Gastroesophageal sphincter (tissue), 4 donors: ENCODE measurements around the gene TMEM174. TPM values are rescaled to one million over a fixed set of nuclear protein-coding genes. Genes with fewer than 3 reads are reported as not detected.

Experiments used
- ATAC-seq: fragments of 150-250 bp; one replicate; pipeline ENCODE4 v1.9.1; 2016; ENCODE audit warnings: mild to moderate bottlenecking, moderate library complexity
- H3K27ac ChIP-seq, 4 donors: fragments of 200-600 bp; sonication (generic) in 3 of 4; 1 replicate in 3 of 4; 2 replicates in 1 of 4; pipeline ENCODE4 v1.5.1; 2016 to 2019
- H3K27me3 ChIP-seq: fragments of 200-600 bp; sonication (generic); one replicate; pipeline ENCODE4 v1.5.1; 2019
- H3K36me3 ChIP-seq, 2 donors: fragments of 200-600 bp; sonication (generic); one replicate each; pipeline ENCODE4 v1.5.1; 2019; ENCODE audit warnings: control low read depth in 1 of 2
- H3K4me1 ChIP-seq, 3 donors: fragments of 200-600 bp; sonication (generic); 1 replicate in 2 of 3; 2 replicates in 1 of 3; pipeline ENCODE4 v1.5.1; 2016 to 2019; ENCODE audit warnings: control low read depth in 2 of 3
- H3K4me3 ChIP-seq, 2 donors: fragments of 200-600 bp; sonication (generic); one replicate each; pipeline ENCODE4 v1.5.1; 2019; ENCODE audit warnings: mild to moderate bottlenecking in 1 of 2, moderate library complexity in 1 of 2
- H3K9me3 ChIP-seq, 3 donors: fragments of 200-600 bp; sonication (generic); one replicate each; pipeline ENCODE4 v1.5.1; 2017 to 2019; ENCODE audit warnings: control low read depth in 2 of 3
- CTCF ChIP-seq, 4 experiments: fragments of 200-600 bp in 2 of 4; fragments of 450-650 bp in 2 of 4; sonication (generic) in 1 of 4; IDR thresholded peaks; one replicate each; pipeline ENCODE4 v1.5.1; 2017 to 2019; ENCODE audit warnings: antibody characterized with exemption in 4 of 4, mild to moderate bottlenecking in 2 of 4, moderate library complexity in 2 of 4
- EP300 ChIP-seq: sonication (generic); formaldehyde crosslinking; IDR thresholded peaks from one replicate; pipeline ENCODE4 v1.6.1; 2017; ENCODE audit warnings: antibody characterized with exemption, mild to moderate bottlenecking
- POLR2A ChIP-seq, 2 donors: fragments of 450-650 bp; IDR thresholded peaks; one replicate each; pipeline ENCODE4 v1.6.1; 2017; ENCODE audit warnings: antibody characterized with exemption in 2 of 2, mild to moderate bottlenecking in 2 of 2, moderate library complexity in 1 of 2
- POLR2AphosphoS5 ChIP-seq: sonication (generic); formaldehyde crosslinking; IDR thresholded peaks from one replicate; pipeline ENCODE4 v1.6.1; 2017; ENCODE audit warnings: antibody characterized with exemption
- whole genome bisulfite sequencing, 2 donors: methylation state at CpG; one replicate each; pipeline ENCODE4 v1.1.5; 2018; ENCODE audit warnings: low coverage in 1 of 2; 5-methylcytosine and 5-hydroxymethylcytosine counted together
- total RNA-seq, 4 donors: library from RNA; depleted of rRNA; stranded (reverse); fragments of >200 nt; gene quantifications; one replicate each; pipeline ENCODE4 v1.1.0, GENCODE V29; 2016

Gene TMEM174
- total RNA-seq, 4 donors from 2014 or later = not detected

- 88 to 93% methylated on average over 1 of the region's 1 CpG for WGBS, 2 donors
- Histone ChIP-seq H3K27me3 (peaks cover 69% of the 10 kb centered on the region), H3K4me1 (peaks cover 0 to 5% (median 0%) of the 10 kb centered on the region in 3 donors), H3K36me3 (no peaks in the 10 kb centered on the region), H3K9me3 (no peaks in the 10 kb centered on the region), H3K4me3 (no peak overlapping the region), H3K27ac (no peak overlapping the region)
- no peak for ATAC-seq
- TF ChIP-seq CTCF (IDR thresholded peaks at IDR 0.05) (no peak), POLR2AphosphoS5 (no peak), POLR2A (IDR thresholded peaks at IDR 0.05) (no peak), EP300 (no peak)
These were observed 48.2 kb downstream of the TMEM174 start for GRCh38 chr5:73221161-73221560.

GRCh38 chr5:73221726-73222125 is 48.7 kb downstream of the TMEM174 start:
- ATAC-seq = no peak
- H3K36me3 ChIP-seq = no peaks in the 10 kb centered on the region
- H3K27me3 ChIP-seq = peaks cover 66% of the 10 kb centered on the region
- no peak overlapping the region for H3K27ac ChIP-seq
- no peaks in the 10 kb centered on the region for H3K4me1 ChIP-seq
- no peaks in the 10 kb centered on the region for H3K9me3 ChIP-seq
- TF ChIP-seq CTCF (IDR thresholded peaks at IDR 0.05) (no peak), EP300 (no peak), POLR2AphosphoS5 (no peak), POLR2A (IDR thresholded peaks at IDR 0.05) (no peak)
- no peak overlapping the region for H3K4me3 ChIP-seq

- WGBS, 2 donors = 48 to 66% methylated on average over 4 of the region's 4 CpGs
- ATAC-seq = no peak
- no peaks in the 10 kb centered on the region for H3K4me1 ChIP-seq
- no peak overlapping the region for H3K4me3 ChIP-seq
- TF ChIP-seq CTCF (IDR thresholded peaks at IDR 0.05) (no peak), EP300 (no peak), POLR2A (IDR thresholded peaks at IDR 0.05) (no peak), POLR2AphosphoS5 (no peak)
- H3K36me3 ChIP-seq = no peaks in the 10 kb centered on the region
- peaks cover 66% of the 10 kb centered on the region for H3K27me3 ChIP-seq
- H3K9me3 ChIP-seq = no peaks in the 10 kb centered on the region
- H3K27ac ChIP-seq = no peak overlapping the region
These were observed 49.2 kb downstream of the TMEM174 start for GRCh38 chr5:73222173-73222572.

Other genes with a start within 250 kb of the TMEM174 start
- 10 to 100 TPM; 27.3 to 36.3 (median 30.1) TPM for gene FCHO2, start 217.2 kb upstream of the TMEM174 start, total RNA-seq
- under 1 TPM in 1 of 4 donors, not detected in 3; 0.84 TPM for gene TMEM171, start 52.6 kb upstream of the TMEM174 start, total RNA-seq